ENCODE results near the gene ATF7. TPM values are rescaled to one million over a fixed set of nuclear protein-coding genes. Genes with fewer than 3 reads are reported as not detected.

The ATF7 gene
- polyA plus RNA-seq, 3 donors = 21.7 to 27.9 (median 24.4) TPM

GRCh38 chr12:53524476-53524875 is 101.7 kb downstream of the ATF7 start:
- Mint-ChIP-seq H3K27me3 (ENCODE audit: low read depth in 3 of 3) (no peaks in the 10 kb centered on the region), H3K4me3 (no peak overlapping the region), H3K9me3 (no peaks in the 10 kb centered on the region), H3K27ac (peak overlapping the region in 1 of 7 donors; percentile 29), H3K36me3 (peaks cover 72 to 93% of the 10 kb centered on the region in 2 donors), H3K4me1 (no peaks in the 10 kb centered on the region)
- no peaks in the 10 kb centered on the region for H3K79me2 ChIP-seq (ENCODE audit: insufficient read depth, low read length)
- no peak for DNase-seq
- TF ChIP-seq, protein P1, sequence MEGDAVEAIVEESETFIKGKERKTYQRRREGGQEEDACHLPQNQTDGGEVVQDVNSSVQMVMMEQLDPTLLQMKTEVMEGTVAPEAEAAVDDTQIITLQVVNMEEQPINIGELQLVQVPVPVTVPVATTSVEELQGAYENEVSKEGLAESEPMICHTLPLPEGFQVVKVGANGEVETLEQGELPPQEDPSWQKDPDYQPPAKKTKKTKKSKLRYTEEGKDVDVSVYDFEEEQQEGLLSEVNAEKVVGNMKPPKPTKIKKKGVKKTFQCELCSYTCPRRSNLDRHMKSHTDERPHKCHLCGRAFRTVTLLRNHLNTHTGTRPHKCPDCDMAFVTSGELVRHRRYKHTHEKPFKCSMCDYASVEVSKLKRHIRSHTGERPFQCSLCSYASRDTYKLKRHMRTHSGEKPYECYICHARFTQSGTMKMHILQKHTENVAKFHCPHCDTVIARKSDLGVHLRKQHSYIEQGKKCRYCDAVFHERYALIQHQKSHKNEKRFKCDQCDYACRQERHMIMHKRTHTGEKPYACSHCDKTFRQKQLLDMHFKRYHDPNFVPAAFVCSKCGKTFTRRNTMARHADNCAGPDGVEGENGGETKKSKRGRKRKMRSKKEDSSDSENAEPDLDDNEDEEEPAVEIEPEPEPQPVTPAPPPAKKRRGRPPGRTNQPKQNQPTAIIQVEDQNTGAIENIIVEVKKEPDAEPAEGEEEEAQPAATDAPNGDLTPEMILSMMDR (IDR thresholded peaks at IDR 0.05) = no peak
- no peak overlapping the region for H3K4me3 ChIP-seq (replicated peaks in 1 of 3; ENCODE audit: low read depth in 2 of 3, low read length in 3 of 3)
- no peak overlapping the region for H3K27ac ChIP-seq (ENCODE audit: low read depth in 1 of 2, low read length in 2 of 2)
- no peak overlapping the region for H3K4me2 ChIP-seq (replicated peaks; ENCODE audit: extremely low read depth, low read length, poor library complexity, severe bottlenecking)
- H4K20me1 ChIP-seq (ENCODE audit: insufficient read depth, low read length) = no peaks in the 10 kb centered on the region
- H3K36me3 ChIP-seq (replicated peaks in 1 of 2; ENCODE audit: control insufficient read depth in 1 of 2, insufficient read depth in 2 of 2, low read length in 2 of 2) = peaks cover 82 to 88% of the 10 kb centered on the region in 2 donors
- WGBS (ENCODE audit: insufficient coverage) = 98% methylated on average over 9 of the region's 13 CpGs
- H3K4me1 ChIP-seq (ENCODE audit: control insufficient read depth in 1 of 2, insufficient read depth in 2 of 2, low read length in 2 of 2) = no peaks in the 10 kb centered on the region
- intact Hi-C loops (cut with micrococcal nuclease) = no loop called here
- no peaks in the 10 kb centered on the region for H3K9me3 ChIP-seq (replicated peaks in 1 of 2; ENCODE audit: control insufficient read depth in 1 of 2, insufficient read depth in 1 of 2, low read length in 2 of 2)
- H3K27me3 ChIP-seq (ENCODE audit: control insufficient read depth in 2 of 2, insufficient read depth in 2 of 2, low read length in 2 of 2) = no peaks in the 10 kb centered on the region
- no peak overlapping the region for H2AFZ ChIP-seq (ENCODE audit: insufficient read depth, low read depth, low read length, poor library complexity, severe bottlenecking)
- H3K9ac ChIP-seq (ENCODE audit: insufficient read depth, low read length, poor library complexity, severe bottlenecking) = no peak overlapping the region

DNA sequence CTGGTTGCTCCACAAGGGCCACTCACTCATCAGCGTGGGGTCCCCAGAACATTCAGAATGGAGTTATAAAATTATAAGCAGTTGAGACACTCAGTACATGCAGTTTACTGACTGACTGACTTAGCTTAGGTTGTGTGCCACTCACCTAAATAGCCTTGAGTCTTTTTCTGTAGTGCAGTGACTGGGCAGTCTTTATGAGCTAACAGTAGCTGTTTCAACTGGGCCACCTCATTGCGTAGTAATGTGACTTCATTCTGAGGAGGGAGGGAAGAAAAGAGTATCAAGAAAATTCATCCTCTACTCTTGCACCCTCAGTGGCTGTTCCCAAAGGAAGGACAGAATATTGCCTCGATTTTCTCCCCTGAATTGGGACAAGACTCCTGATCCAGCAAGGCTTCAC is 103.1 kb downstream of the ATF7 start:
- no peaks in the 10 kb centered on the region for H3K9me3 ChIP-seq (replicated peaks in 1 of 2; ENCODE audit: control insufficient read depth in 1 of 2, insufficient read depth in 1 of 2, low read length in 2 of 2)
- no peaks in the 10 kb centered on the region for H3K79me2 ChIP-seq (ENCODE audit: insufficient read depth, low read length)
- peaks cover 88 to 94% of the 10 kb centered on the region in 2 donors for H3K36me3 ChIP-seq (replicated peaks in 1 of 2; ENCODE audit: control insufficient read depth in 1 of 2, insufficient read depth in 2 of 2, low read length in 2 of 2)
- Mint-ChIP-seq H3K27me3 (ENCODE audit: low read depth in 3 of 3) (no peaks in the 10 kb centered on the region), H3K4me1 (no peaks in the 10 kb centered on the region), H3K4me3 (no peak overlapping the region), H3K27ac (no peak overlapping the region), H3K36me3 (peaks cover 77 to 96% of the 10 kb centered on the region in 2 donors), H3K9me3 (no peaks in the 10 kb centered on the region)
- WGBS (ENCODE audit: insufficient coverage) = 90% methylated on average over 2 of the region's 3 CpGs
- TF ChIP-seq, protein P1 (IDR thresholded peaks at IDR 0.05) = no peak
- H3K9ac ChIP-seq (ENCODE audit: insufficient read depth, low read length, poor library complexity, severe bottlenecking) = no peak overlapping the region
- no peaks in the 10 kb centered on the region for H4K20me1 ChIP-seq (ENCODE audit: insufficient read depth, low read length)
- H2AFZ ChIP-seq (ENCODE audit: insufficient read depth, low read depth, low read length, poor library complexity, severe bottlenecking) = no peak overlapping the region
- H3K27me3 ChIP-seq (ENCODE audit: control insufficient read depth in 2 of 2, insufficient read depth in 2 of 2, low read length in 2 of 2) = no peaks in the 10 kb centered on the region
- no peak overlapping the region for H3K4me3 ChIP-seq (replicated peaks in 1 of 3; ENCODE audit: low read depth in 2 of 3, low read length in 3 of 3)
- no peaks in the 10 kb centered on the region for H3K4me1 ChIP-seq (ENCODE audit: control insufficient read depth in 1 of 2, insufficient read depth in 2 of 2, low read length in 2 of 2)
- no peak overlapping the region for H3K4me2 ChIP-seq (replicated peaks; ENCODE audit: extremely low read depth, low read length, poor library complexity, severe bottlenecking)
- H3K27ac ChIP-seq (ENCODE audit: low read depth in 1 of 2, low read length in 2 of 2) = no peak overlapping the region
- no peak for DNase-seq
- intact Hi-C loops (cut with micrococcal nuclease) = no loop called here

Data from CD14-positive monocyte (primary cell).